HCT116 (cell line): Measurements from ENCODE around the gene IL9. TPM values are rescaled to one million over a fixed set of nuclear protein-coding genes. Genes with fewer than 3 reads are reported as not detected.

Experiments
- ATAC-seq: fragments of 200-7000 bp; cut with Tn5 transposase; 2 replicates; pipeline ENCODE4 v1.9.1; 2020; ENCODE audit warnings: mild to moderate bottlenecking, moderate library complexity
- BruUV-seq: library from RNA; stranded (reverse); fragments of 400-500 nt; replicated peaks from 2 replicates; lab custom pipeline; 2021; lab: Mats Ljungman, UMichigan
- CTCF ChIA-PET: fragments of 300-600 bp; sonication (Branson Sonifier 250); formaldehyde crosslinking; loops from one replicate; lab custom pipeline; 2021; ENCODE audit warnings: antibody characterized with exemption; lab: Charles Lee
- POLR2A ChIA-PET: fragments of 300-600, 350-600 bp; sonication (Branson Sonifier 250); formaldehyde crosslinking; loops from one replicate; lab custom pipeline; 2021; ENCODE audit warnings: antibody characterized with exemption; lab: Charles Lee
- RAD21 ChIA-PET, 2 experiments: fragments of 300-600 bp; sonication (Branson Sonifier 250); formaldehyde crosslinking; loops; one replicate each; lab custom pipeline; 2023; ENCODE audit warnings: low total read pairs in 2 of 2; ENCODE audit not compliant: uncharacterized antibody in 2 of 2, unreplicated experiment in 2 of 2, low non-redundant PET in 1 of 2; lab: Charles Lee
- DNase-seq: peaks from one replicate; pipeline ENCODE4 v3.0.0-alpha.2; 2010; ENCODE audit warnings: low read depth, low spot score
- H2AFZ ChIP-seq: fragments of 200-600 bp; shearing (Covaris generic), sonication (generic); 2 replicates; pipeline ENCODE4 v1.6.1; 2017; ENCODE audit warnings: low read depth, mixed run types, mixed read lengths, antibody characterized with exemption, low read length; ENCODE audit not compliant: poor library complexity, severe bottlenecking
- H3K27ac ChIP-seq: 2 replicates; pipeline ENCODE4 v1.5.1; 2012; ENCODE audit warnings: low read depth, low read length
- H3K27me3 ChIP-seq: fragments of 200-600 bp; sonication (generic); 2 replicates; pipeline ENCODE4 v1.6.1; 2016; ENCODE audit warnings: mixed run types, low read length, mixed read lengths; ENCODE audit not compliant: insufficient read depth
- H3K36me3 ChIP-seq, 2 experiments: fragments of 200-500 bp in 1 of 2; fragments of 200-600 bp in 1 of 2; sonication (Bioruptor generic) in 1 of 2; sonication (generic) in 1 of 2; 2 replicates each; pipeline versions ENCODE4 v1.5.1 to v1.6.1; 2014 to 2016; ENCODE audit warnings: low read length in 2 of 2, inconsistent platforms in 1 of 2, mixed read lengths in 1 of 2, mixed run types in 1 of 2; ENCODE audit not compliant: insufficient read depth in 2 of 2, control insufficient read depth in 1 of 2
- H3K4me1 ChIP-seq, 2 experiments: fragments of 200-600 bp in 1 of 2; sonication (generic) in 1 of 2; 2 replicates each; pipeline versions ENCODE4 v1.5.1 to v1.6.1; 2012 to 2017; ENCODE audit warnings: low read length in 2 of 2, inconsistent platforms in 1 of 2, mild to moderate bottlenecking in 1 of 2, mixed read lengths in 1 of 2, mixed run types in 1 of 2, moderate library complexity in 1 of 2; ENCODE audit not compliant: insufficient read depth in 2 of 2, control insufficient read depth in 1 of 2
- H3K4me2 ChIP-seq: fragments of 200-600 bp; sonication (generic); 2 replicates; pipeline ENCODE4 v1.6.1; 2017; ENCODE audit warnings: mixed run types, low read length, mixed read lengths
- H3K4me3 ChIP-seq, 2 experiments: fragments of 200-600 bp in 1 of 2; sonication (generic) in 1 of 2; replicated peaks in 1 of 2; 2 replicates each; pipeline ENCODE4 v1.5.1; 2011 to 2016; ENCODE audit warnings: low read length in 2 of 2, control low read depth in 1 of 2, low read depth in 1 of 2, mild to moderate bottlenecking in 1 of 2, mixed read lengths in 1 of 2, mixed run types in 1 of 2
- H3K79me2 ChIP-seq: fragments of 200-600 bp; sonication (generic); 2 replicates; pipeline ENCODE4 v1.6.1; 2017; ENCODE audit warnings: mild to moderate bottlenecking, mixed run types, low read length, moderate library complexity, mixed read lengths; ENCODE audit not compliant: insufficient read depth
- H3K9ac ChIP-seq: fragments of 200-600 bp; sonication (generic); 2 replicates; pipeline ENCODE4 v1.6.1; 2016; ENCODE audit warnings: low read length, mixed read lengths
- H3K9me2 ChIP-seq: fragments of 200-600 bp; sonication (generic), shearing (Covaris generic); 2 replicates; pipeline ENCODE4 v1.6.1; 2017; ENCODE audit warnings: mixed run types, mild to moderate bottlenecking, moderate library complexity; ENCODE audit not compliant: insufficient read depth
- H3K9me3 ChIP-seq, 2 experiments: fragments of 200-500 bp in 1 of 2; fragments of 200-600 bp in 1 of 2; sonication (Bioruptor generic) in 1 of 2; sonication (generic) in 1 of 2; 2 replicates each; pipeline ENCODE4 v1.6.1; 2014 to 2017; ENCODE audit warnings: low read length in 2 of 2, mixed read lengths in 2 of 2, inconsistent platforms in 1 of 2, low read depth in 1 of 2, mild to moderate bottlenecking in 1 of 2, mixed run types in 1 of 2, moderate library complexity in 1 of 2; ENCODE audit not compliant: control insufficient read depth in 1 of 2, insufficient read depth in 1 of 2
- H4K20me1 ChIP-seq: fragments of 200-600 bp; sonication (generic), shearing (Covaris generic); 2 replicates; pipeline ENCODE4 v1.6.1; 2017; ENCODE audit warnings: mixed run types, mild to moderate bottlenecking, moderate library complexity; ENCODE audit not compliant: insufficient read depth
- CBX3 ChIP-seq: IDR thresholded peaks from 2 replicates; pipeline ENCODE4 v1.6.1; 2012; ENCODE audit warnings: low read depth
- CEBPB ChIP-seq: IDR thresholded peaks from 2 replicates; pipeline ENCODE4 v1.6.1; 2012; ENCODE audit warnings: low read depth
- EGR1 ChIP-seq: IDR thresholded peaks from 2 replicates; pipeline ENCODE4 v1.6.1; 2012; ENCODE audit warnings: low read depth
- ELF1 ChIP-seq: IDR thresholded peaks from 2 replicates; pipeline ENCODE4 v1.6.1; 2012; ENCODE audit warnings: low read depth, borderline replicate concordance
- EZH2phosphoT487 ChIP-seq: fragments of 200-600 bp; IDR thresholded peaks from 2 replicates; pipeline ENCODE4 v1.6.1; 2018; ENCODE audit warnings: antibody characterized with exemption, borderline replicate concordance
- JUND ChIP-seq: IDR thresholded peaks from 2 replicates; pipeline ENCODE4 v1.6.1; 2012
- SIN3A ChIP-seq: IDR thresholded peaks from 2 replicates; pipeline ENCODE4 v1.6.1; 2012; ENCODE audit warnings: low read depth
- SRF ChIP-seq: IDR thresholded peaks from 2 replicates; pipeline ENCODE4 v1.6.1; 2012; ENCODE audit warnings: low read depth
- TCF7L2 ChIP-seq: IDR thresholded peaks from 2 replicates; pipeline ENCODE4 v1.7.0; 2011; ENCODE audit warnings: borderline replicate concordance, inconsistent platforms; ENCODE audit not compliant: insufficient read depth, insufficient read length; ENCODE audit errors: extremely low read depth
- intact Hi-C: fragments of 100-400 bp; cut with micrococcal nuclease; formaldehyde crosslinking; loops from 2 replicates; pipeline ENCODE4 v1.10.0; 2022
- total RNA-seq: library from RNA; stranded (reverse); gene quantifications from one replicate; pipeline ENCODE4 v1.2.1, GENCODE V29; 2021; ENCODE audit not compliant: unreplicated experiment
- TF ChIP-seq, protein P1 (sequence below): IDR thresholded peaks from 2 replicates; pipeline ENCODE4 v1.6.1; 2012; ENCODE audit warnings: low read depth
- TF ChIP-seq, protein P2 (sequence below): IDR thresholded peaks from 2 replicates; pipeline ENCODE4 v1.6.1; 2011; ENCODE audit warnings: mild to moderate bottlenecking, low read length, moderate library complexity; ENCODE audit not compliant: insufficient replicate concordance; ENCODE audit errors: extremely low read depth
- TF ChIP-seq, protein P3 (sequence below): IDR thresholded peaks from 2 replicates; pipeline ENCODE4 v1.6.1; 2012
- TF ChIP-seq, protein P4 (sequence below), 3 experiments: fragments of 200-600 bp in 1 of 3; sonication (generic) in 1 of 3; IDR thresholded peaks in 2 of 3; conservative IDR thresholded peaks in 1 of 3; 2 replicates each; pipeline ENCODE4 v1.5.1; 2012 to 2017; ENCODE audit warnings: low read depth in 2 of 3, low read length in 2 of 3, antibody characterized with exemption in 1 of 3, borderline replicate concordance in 1 of 3, control low read depth in 1 of 3, mild to moderate bottlenecking in 1 of 3, mixed read lengths in 1 of 3, mixed run types in 1 of 3, moderate library complexity in 1 of 3; ENCODE audit not compliant: insufficient read depth in 1 of 3

Gene IL9
- total RNA-seq, 1 experiment from 2014 or later, result not detected

DNA sequence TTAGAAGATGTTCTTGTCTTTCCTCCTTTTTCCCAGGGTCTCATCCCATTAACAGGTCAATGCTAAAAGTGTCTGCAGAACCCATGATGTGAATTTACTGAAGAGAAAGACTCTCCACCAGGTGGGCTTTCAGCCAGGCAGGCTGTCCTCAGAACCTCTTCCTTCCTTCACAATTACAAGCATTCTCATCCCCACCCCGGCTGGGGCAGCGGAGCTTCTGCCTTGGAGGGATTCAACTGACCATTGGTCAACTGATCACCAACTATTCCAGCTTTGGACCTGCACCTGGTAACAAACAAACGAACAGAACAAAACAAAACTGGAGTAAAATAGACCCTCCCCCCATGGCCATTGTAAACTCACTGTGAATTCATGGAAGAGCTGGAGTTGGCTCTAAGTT, 12.6 kb downstream of the IL9 start (continued):
- TF ChIP-seq, protein P1, sequence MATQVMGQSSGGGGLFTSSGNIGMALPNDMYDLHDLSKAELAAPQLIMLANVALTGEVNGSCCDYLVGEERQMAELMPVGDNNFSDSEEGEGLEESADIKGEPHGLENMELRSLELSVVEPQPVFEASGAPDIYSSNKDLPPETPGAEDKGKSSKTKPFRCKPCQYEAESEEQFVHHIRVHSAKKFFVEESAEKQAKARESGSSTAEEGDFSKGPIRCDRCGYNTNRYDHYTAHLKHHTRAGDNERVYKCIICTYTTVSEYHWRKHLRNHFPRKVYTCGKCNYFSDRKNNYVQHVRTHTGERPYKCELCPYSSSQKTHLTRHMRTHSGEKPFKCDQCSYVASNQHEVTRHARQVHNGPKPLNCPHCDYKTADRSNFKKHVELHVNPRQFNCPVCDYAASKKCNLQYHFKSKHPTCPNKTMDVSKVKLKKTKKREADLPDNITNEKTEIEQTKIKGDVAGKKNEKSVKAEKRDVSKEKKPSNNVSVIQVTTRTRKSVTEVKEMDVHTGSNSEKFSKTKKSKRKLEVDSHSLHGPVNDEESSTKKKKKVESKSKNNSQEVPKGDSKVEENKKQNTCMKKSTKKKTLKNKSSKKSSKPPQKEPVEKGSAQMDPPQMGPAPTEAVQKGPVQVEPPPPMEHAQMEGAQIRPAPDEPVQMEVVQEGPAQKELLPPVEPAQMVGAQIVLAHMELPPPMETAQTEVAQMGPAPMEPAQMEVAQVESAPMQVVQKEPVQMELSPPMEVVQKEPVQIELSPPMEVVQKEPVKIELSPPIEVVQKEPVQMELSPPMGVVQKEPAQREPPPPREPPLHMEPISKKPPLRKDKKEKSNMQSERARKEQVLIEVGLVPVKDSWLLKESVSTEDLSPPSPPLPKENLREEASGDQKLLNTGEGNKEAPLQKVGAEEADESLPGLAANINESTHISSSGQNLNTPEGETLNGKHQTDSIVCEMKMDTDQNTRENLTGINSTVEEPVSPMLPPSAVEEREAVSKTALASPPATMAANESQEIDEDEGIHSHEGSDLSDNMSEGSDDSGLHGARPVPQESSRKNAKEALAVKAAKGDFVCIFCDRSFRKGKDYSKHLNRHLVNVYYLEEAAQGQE, result no peak
- no peak for TF ChIP-seq JUND
- no peak for TF ChIP-seq EGR1
- no peak for TF ChIP-seq SIN3A
- TF ChIP-seq EZH2phosphoT487, result no peak
- TF ChIP-seq CEBPB, result no peak
- no peak for TF ChIP-seq ELF1
- TF ChIP-seq TCF7L2, result no peak

DNA sequence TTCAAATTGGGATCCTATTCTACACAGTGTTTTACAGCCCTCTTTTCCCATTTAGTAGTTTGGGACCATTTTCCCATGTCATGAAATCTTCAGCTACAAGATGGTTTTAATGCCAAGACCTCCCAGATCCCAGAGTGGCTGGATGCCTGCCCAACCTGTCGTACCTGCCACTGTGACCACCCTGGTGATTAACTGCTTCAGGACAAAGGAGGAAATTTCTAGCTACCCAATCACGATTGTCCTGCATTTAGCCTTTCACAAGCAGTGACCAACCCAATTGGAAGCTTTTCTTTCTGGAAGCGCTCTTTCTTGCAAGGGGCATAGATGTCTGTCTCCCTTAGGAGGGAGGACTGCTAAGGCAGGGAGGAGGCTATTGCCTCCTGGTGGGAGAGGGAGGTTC, 13.8 kb downstream of the IL9 start:
- DNase-seq (no peak), ATAC-seq (no peak)
- TF ChIP-seq CBX3 (no peak), SRF (no peak)
- TF ChIP-seq, protein P2, sequence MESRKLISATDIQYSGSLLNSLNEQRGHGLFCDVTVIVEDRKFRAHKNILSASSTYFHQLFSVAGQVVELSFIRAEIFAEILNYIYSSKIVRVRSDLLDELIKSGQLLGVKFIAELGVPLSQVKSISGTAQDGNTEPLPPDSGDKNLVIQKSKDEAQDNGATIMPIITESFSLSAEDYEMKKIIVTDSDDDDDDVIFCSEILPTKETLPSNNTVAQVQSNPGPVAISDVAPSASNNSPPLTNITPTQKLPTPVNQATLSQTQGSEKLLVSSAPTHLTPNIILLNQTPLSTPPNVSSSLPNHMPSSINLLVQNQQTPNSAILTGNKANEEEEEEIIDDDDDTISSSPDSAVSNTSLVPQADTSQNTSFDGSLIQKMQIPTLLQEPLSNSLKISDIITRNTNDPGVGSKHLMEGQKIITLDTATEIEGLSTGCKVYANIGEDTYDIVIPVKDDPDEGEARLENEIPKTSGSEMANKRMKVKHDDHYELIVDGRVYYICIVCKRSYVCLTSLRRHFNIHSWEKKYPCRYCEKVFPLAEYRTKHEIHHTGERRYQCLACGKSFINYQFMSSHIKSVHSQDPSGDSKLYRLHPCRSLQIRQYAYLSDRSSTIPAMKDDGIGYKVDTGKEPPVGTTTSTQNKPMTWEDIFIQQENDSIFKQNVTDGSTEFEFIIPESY, result no peak
- TF ChIP-seq, protein P3, sequence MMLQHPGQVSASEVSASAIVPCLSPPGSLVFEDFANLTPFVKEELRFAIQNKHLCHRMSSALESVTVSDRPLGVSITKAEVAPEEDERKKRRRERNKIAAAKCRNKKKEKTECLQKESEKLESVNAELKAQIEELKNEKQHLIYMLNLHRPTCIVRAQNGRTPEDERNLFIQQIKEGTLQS, result no peak
- TF ChIP-seq, protein P4, sequence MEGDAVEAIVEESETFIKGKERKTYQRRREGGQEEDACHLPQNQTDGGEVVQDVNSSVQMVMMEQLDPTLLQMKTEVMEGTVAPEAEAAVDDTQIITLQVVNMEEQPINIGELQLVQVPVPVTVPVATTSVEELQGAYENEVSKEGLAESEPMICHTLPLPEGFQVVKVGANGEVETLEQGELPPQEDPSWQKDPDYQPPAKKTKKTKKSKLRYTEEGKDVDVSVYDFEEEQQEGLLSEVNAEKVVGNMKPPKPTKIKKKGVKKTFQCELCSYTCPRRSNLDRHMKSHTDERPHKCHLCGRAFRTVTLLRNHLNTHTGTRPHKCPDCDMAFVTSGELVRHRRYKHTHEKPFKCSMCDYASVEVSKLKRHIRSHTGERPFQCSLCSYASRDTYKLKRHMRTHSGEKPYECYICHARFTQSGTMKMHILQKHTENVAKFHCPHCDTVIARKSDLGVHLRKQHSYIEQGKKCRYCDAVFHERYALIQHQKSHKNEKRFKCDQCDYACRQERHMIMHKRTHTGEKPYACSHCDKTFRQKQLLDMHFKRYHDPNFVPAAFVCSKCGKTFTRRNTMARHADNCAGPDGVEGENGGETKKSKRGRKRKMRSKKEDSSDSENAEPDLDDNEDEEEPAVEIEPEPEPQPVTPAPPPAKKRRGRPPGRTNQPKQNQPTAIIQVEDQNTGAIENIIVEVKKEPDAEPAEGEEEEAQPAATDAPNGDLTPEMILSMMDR (IDR thresholded peaks at IDR 0.05 in 2 of 3, conservative IDR thresholded peaks at IDR 0.05 in 1 of 3; ENCODE audit: borderline replicate concordance in 1 of 3, insufficient read depth in 1 of 3, low read depth in 2 of 3, low read length in 2 of 3), result no peak
- Histone ChIP-seq H3K4me1 (peaks cover 16% of the 10 kb centered on the region in 2 experiments; a peak in 3 of 4 replicates), H3K9me2 (no peaks in the 10 kb centered on the region), H4K20me1 (no peaks in the 10 kb centered on the region), H2AFZ (no peak overlapping the region), H3K4me3 (no peak overlapping the region), H3K9ac (no peak overlapping the region), H3K4me2 (no peak overlapping the region), H3K27ac (no peak overlapping the region), H3K36me3 (no peaks in the 10 kb centered on the region), H3K9me3 (no peaks in the 10 kb centered on the region), H3K79me2 (no peaks in the 10 kb centered on the region), H3K27me3 (no peaks in the 10 kb centered on the region; the same call in 1 of the 2 replicates)
- CTCF ChIA-PET, result interaction anchor here (0.6 to 2.4 kb wide), 6 partner anchors 10 to 330 kb away, joined by 3 to 9 read pairs (median 4); no protein-coding TSS in a partner anchor
- BruUV-seq, result no TSS peak
- RAD21 ChIA-PET, result no interaction called here
- intact Hi-C loops, result loop anchor here (5.0 kb wide), 1 partner anchor 320 kb away; no protein-coding TSS in a partner anchor
- POLR2A ChIA-PET, result no interaction called here
